MM.1S (cell line): ENCODE data around the gene TTBK1.
A peak's percentile ranks its signal among the peaks of the same experiment; 100 is the strongest.

ENCODE experiments used
- DNase-seq: peaks from one replicate; pipeline ENCODE4 v3.0.0-alpha.2; 2015
- H2AFZ ChIP-seq: fragments of 300-600 bp; sonication (generic); 2 replicates; pipeline ENCODE4 v1.6.0; 2016; ENCODE audit warnings: antibody characterized with exemption, low read length
- H3F3A ChIP-seq: fragments of 300-600 bp; sonication (generic); 2 replicates; pipeline ENCODE4 v1.6.1; 2016; ENCODE audit warnings: mild to moderate bottlenecking, antibody characterized with exemption, low read length, moderate library complexity, mixed read lengths; ENCODE audit not compliant: insufficient read depth
- H3K27ac ChIP-seq: fragments of 300-600 bp; sonication (generic); 2 replicates; pipeline ENCODE4 v1.5.1; 2016; ENCODE audit warnings: mild to moderate bottlenecking, low read length
- H3K27me3 ChIP-seq: fragments of 300-600 bp; sonication (generic); replicated peaks from 2 replicates; pipeline ENCODE4 v1.6.0; 2016; ENCODE audit warnings: low read length; ENCODE audit not compliant: insufficient read depth
- H3K36me3 ChIP-seq: fragments of 300-600 bp; sonication (generic); replicated peaks from 2 replicates; pipeline ENCODE4 v1.6.1; 2016; ENCODE audit warnings: mild to moderate bottlenecking, low read length, mixed read lengths; ENCODE audit not compliant: insufficient read depth
- H3K4me1 ChIP-seq: fragments of 300-600 bp; sonication (generic); 2 replicates; pipeline ENCODE4 v1.6.1; 2016; ENCODE audit warnings: low read length, mixed read lengths
- H3K4me2 ChIP-seq: fragments of 300-600 bp; sonication (generic); 2 replicates; pipeline ENCODE4 v1.6.0; 2016; ENCODE audit warnings: low read depth, low read length
- H3K4me3 ChIP-seq: fragments of 300-600 bp; sonication (generic); 2 replicates; pipeline ENCODE4 v1.5.1; 2016; ENCODE audit warnings: low read length, mixed read lengths
- H3K79me2 ChIP-seq: fragments of 300-600 bp; sonication (generic); 2 replicates; pipeline ENCODE4 v1.6.1; 2016; ENCODE audit warnings: mixed run types, low read length, mixed read lengths
- H3K9ac ChIP-seq: fragments of 300-600 bp; sonication (generic); 2 replicates; pipeline ENCODE4 v1.6.1; 2016; ENCODE audit warnings: low read length, mixed read lengths
- H3K9me2 ChIP-seq: fragments of 300-600 bp; sonication (generic); replicated peaks from 2 replicates; pipeline ENCODE4 v1.6.1; 2016; ENCODE audit warnings: mild to moderate bottlenecking, low read length, mixed read lengths; ENCODE audit not compliant: insufficient read depth
- H3K9me3 ChIP-seq: fragments of 300-600 bp; sonication (generic); replicated peaks from 2 replicates; pipeline ENCODE4 v1.6.1; 2016; ENCODE audit warnings: mild to moderate bottlenecking, low read length, mixed read lengths; ENCODE audit not compliant: insufficient read depth
- H4K20me1 ChIP-seq: fragments of 300-600 bp; sonication (generic); 2 replicates; pipeline ENCODE4 v1.6.1; 2016; ENCODE audit warnings: mild to moderate bottlenecking, low read length, moderate library complexity, mixed read lengths; ENCODE audit not compliant: insufficient read depth
- CTCF ChIP-seq: fragments of 300-600 bp; sonication (generic); IDR thresholded peaks from 2 replicates; pipeline ENCODE4 v1.5.1; 2016; ENCODE audit warnings: antibody characterized with exemption, low read length, mixed read lengths
- EZH2 ChIP-seq: fragments of 300-600 bp; sonication (generic); optimal IDR thresholded peaks from 2 replicates; pipeline ENCODE3; 2017; ENCODE audit warnings: low read depth, mild to moderate bottlenecking, antibody characterized with exemption, low read length, mixed read lengths
- EZH2phosphoT487 ChIP-seq: fragments of 300-600 bp; sonication (generic); IDR thresholded peaks from 2 replicates; pipeline ENCODE4 v1.6.1; 2018; ENCODE audit warnings: antibody characterized with exemption, low read length

TTBK1 gene

DNA sequence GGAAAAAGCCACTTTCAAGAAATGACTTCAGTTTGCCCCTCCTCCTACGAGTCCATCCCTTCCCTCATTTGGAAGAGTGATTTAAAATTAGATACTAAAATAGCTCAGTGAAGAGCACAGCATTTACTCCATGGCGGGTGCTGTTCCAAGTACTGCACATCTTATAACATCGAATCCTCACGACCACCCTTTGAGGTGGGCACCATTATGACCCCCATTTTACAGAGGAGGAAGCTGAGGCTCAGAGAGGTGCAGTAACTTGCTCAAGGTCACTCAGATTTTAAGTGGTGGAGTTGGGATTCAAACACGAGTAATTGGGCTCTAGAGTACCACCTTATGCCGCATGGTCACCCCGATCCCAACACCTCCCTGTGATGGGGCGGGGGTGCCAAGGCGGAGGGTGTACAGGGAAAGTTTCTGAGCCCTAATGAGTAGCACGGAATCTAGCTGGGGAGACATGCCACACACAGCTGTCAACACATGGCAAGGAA lies 25.5 kb downstream of the TTBK1 start:
- Histone ChIP-seq H3K4me3 (peak overlapping the region; percentile 41; the same call in 1 of the 2 replicates), H3K9me2 (no peaks in the 10 kb centered on the region), H3K9ac (no peak overlapping the region), H3K9me3 (no peaks in the 10 kb centered on the region), H3K36me3 (no peaks in the 10 kb centered on the region), H4K20me1 (no peaks in the 10 kb centered on the region), H3K4me2 (peak overlapping the region; percentile 54), H3K27me3 (peaks cover 10% of the 10 kb centered on the region; the same call in 1 of the 2 replicates), H3K79me2 (no peaks in the 10 kb centered on the region), H3K4me1 (no peaks in the 10 kb centered on the region), H3K27ac (no peak overlapping the region), H3F3A (no peaks in the 10 kb centered on the region), H2AFZ (no peak overlapping the region)
- DNase-seq, result no peak
- TF ChIP-seq CTCF, result no peak
- TF ChIP-seq EZH2phosphoT487, result no peak
- no peak for TF ChIP-seq EZH2

- TF ChIP-seq CTCF (no peak), EZH2phosphoT487 (no peak), EZH2 (no peak)
- H4K20me1 ChIP-seq, result no peaks in the 10 kb centered on the region
- no peaks in the 10 kb centered on the region for H3K4me1 ChIP-seq
- DNase-seq, result no peak
- peak overlapping the region; percentile 26 for H2AFZ ChIP-seq
- no peaks in the 10 kb centered on the region for H3F3A ChIP-seq
- H3K36me3 ChIP-seq, result no peaks in the 10 kb centered on the region
- H3K9me3 ChIP-seq, result no peaks in the 10 kb centered on the region
- no peak overlapping the region for H3K9ac ChIP-seq
- H3K27me3 ChIP-seq, result peaks cover 15% of the 10 kb centered on the region; the same call in 1 of the 2 replicates
- H3K4me3 ChIP-seq, result peak overlapping the region; percentile 41
- H3K4me2 ChIP-seq, result peak overlapping the region; percentile 54
- H3K79me2 ChIP-seq, result no peaks in the 10 kb centered on the region
- no peaks in the 10 kb centered on the region for H3K9me2 ChIP-seq
- no peak overlapping the region for H3K27ac ChIP-seq
Measured at GRCh38 chr6:43269273-43270007, 26.2 kb downstream of the TTBK1 start.

GRCh38 chr6:43271103-43271815 lies 28.0 kb downstream of the TTBK1 start:
- H3K27me3 ChIP-seq, result peaks cover 26% of the 10 kb centered on the region
- H3K9ac ChIP-seq, result no peak overlapping the region
- no peak overlapping the region for H2AFZ ChIP-seq
- no peaks in the 10 kb centered on the region for H3K9me3 ChIP-seq
- no peak for DNase-seq
- no peak overlapping the region for H3K4me3 ChIP-seq
- H3K27ac ChIP-seq, result no peak overlapping the region
- no peaks in the 10 kb centered on the region for H4K20me1 ChIP-seq
- no peaks in the 10 kb centered on the region for H3K4me1 ChIP-seq
- H3K9me2 ChIP-seq, result no peaks in the 10 kb centered on the region
- no peaks in the 10 kb centered on the region for H3F3A ChIP-seq
- no peaks in the 10 kb centered on the region for H3K36me3 ChIP-seq
- H3K79me2 ChIP-seq, result no peaks in the 10 kb centered on the region
- H3K4me2 ChIP-seq, result no peak overlapping the region
- TF ChIP-seq CTCF (no peak), EZH2 (no peak), EZH2phosphoT487 (no peak)
